K562 (cell line): Measurements from ENCODE around the gene C7orf57. TPM values are rescaled to one million over a fixed set of nuclear protein-coding genes. Genes with fewer than 3 reads are reported as not detected.

Experiments used
- ATAC-seq: fragments of 200-7000 bp; cut with Tn5 transposase; 3 replicates; pipeline ENCODE4 v1.9.1; 2020; ENCODE audit warnings: moderate library complexity
- BruUV-seq: library from RNA; stranded (reverse); fragments of 400-500 nt; replicated peaks from 2 replicates; lab custom pipeline; 2021; lab: Mats Ljungman, UMichigan
- CTCF ChIA-PET: fragments of 300-600 bp; formaldehyde crosslinking; extraction: SDS; loops from one replicate; lab custom pipeline; 2021; ENCODE audit warnings: low intra/inter-chr PET ratio; lab: Yijun Ruan, JAX
- POLR2A ChIA-PET: fragments of 300-600, 350-650 bp; sonication (Branson Sonifier 250); formaldehyde crosslinking; extraction: SDS; loops from one replicate; lab custom pipeline; 2021; ENCODE audit warnings: antibody characterized with exemption, inconsistent platforms; lab: Yijun Ruan, JAX
- DNase-seq, 4 experiments: peaks; one replicate each; pipeline versions ENCODE4 v3.0.0 to v3.0.0-alpha.2; 2011 to 2018; ENCODE audit warnings: low spot score in 3 of 4, mixed read lengths in 3 of 4; ENCODE audit errors: extremely low read depth in 1 of 4
- FAIRE-seq: peaks from 2 replicates; lab custom pipeline; 2011; peaks lifted over from hg19 to GRCh38; lab: Jason Lieb, UNC
- H2AFZ ChIP-seq: 2 replicates; pipeline ENCODE4 v1.6.0; 2011; ENCODE audit warnings: low read depth, low read length, control low read depth, inconsistent platforms
- H3K27ac ChIP-seq: fragments of 200-600 bp; 3 replicates; pipeline ENCODE4 v1.8.0; 2011; ENCODE audit warnings: low read depth, mild to moderate bottlenecking, control low read depth, inconsistent platforms, low read length, moderate library complexity, mixed read lengths; ENCODE audit errors: extremely low read depth
- H3K27me3 ChIP-seq, 2 experiments: fragments of 300-600 bp in 1 of 2; 2 replicates in 1 of 2; 3 replicates in 1 of 2; pipeline versions ENCODE4 v1.6.0 to v1.8.0; 2011; ENCODE audit warnings: inconsistent platforms in 2 of 2, low read length in 2 of 2, mild to moderate bottlenecking in 1 of 2, mixed read lengths in 1 of 2, moderate library complexity in 1 of 2; ENCODE audit not compliant: control insufficient read depth in 2 of 2, insufficient read depth in 2 of 2
- H3K36me3 ChIP-seq: fragments of 300-600 bp; 3 replicates; pipeline ENCODE4 v1.8.0; 2011; ENCODE audit warnings: mild to moderate bottlenecking, low read length, inconsistent platforms; ENCODE audit not compliant: control insufficient read depth, insufficient read depth
- H3K4me1 ChIP-seq, 2 experiments: fragments of 200-600 bp in 1 of 2; replicated peaks in 1 of 2; 2 replicates in 1 of 2; 3 replicates in 1 of 2; pipeline versions ENCODE4 v1.5.1 to v1.8.0; 2011; ENCODE audit warnings: inconsistent platforms in 2 of 2, low read length in 2 of 2, mild to moderate bottlenecking in 1 of 2, mixed read lengths in 1 of 2, moderate library complexity in 1 of 2; ENCODE audit not compliant: control insufficient read depth in 2 of 2, insufficient read depth in 2 of 2
- H3K4me2 ChIP-seq: 2 replicates; pipeline ENCODE4 v1.6.1; 2011; ENCODE audit warnings: low read length, control low read depth, inconsistent platforms, mixed read lengths; ENCODE audit not compliant: insufficient read depth
- H3K4me3 ChIP-seq: fragments of 200-600 bp; sonication (generic), shearing (Covaris generic); 2 replicates; pipeline ENCODE4 v1.5.1; 2016; ENCODE audit warnings: control low read depth, inconsistent platforms
- H3K79me2 ChIP-seq: fragments of 200-600 bp; 3 replicates; pipeline ENCODE4 v1.8.0; 2011; ENCODE audit warnings: low read length, inconsistent platforms; ENCODE audit not compliant: control insufficient read depth, insufficient read depth
- H3K9ac ChIP-seq, 2 experiments: 2 replicates each; pipeline versions ENCODE4 v1.6.0 to v1.6.1; 2011; ENCODE audit warnings: low read depth in 2 of 2, low read length in 2 of 2, control low read depth in 1 of 2, inconsistent platforms in 1 of 2, mild to moderate bottlenecking in 1 of 2, mixed read lengths in 1 of 2; ENCODE audit not compliant: insufficient read depth in 1 of 2
- H3K9me1 ChIP-seq: one replicate; pipeline ENCODE4 v1.6.0; 2011; ENCODE audit warnings: inconsistent platforms, mild to moderate bottlenecking, low read length, moderate library complexity; ENCODE audit not compliant: control insufficient read depth, insufficient read depth
- H3K9me3 ChIP-seq: replicated peaks from 2 replicates; pipeline ENCODE4 v1.5.1; 2011; ENCODE audit warnings: low read depth, low read length, inconsistent platforms; ENCODE audit not compliant: control insufficient read depth, insufficient read depth
- H4K20me1 ChIP-seq: replicated peaks from 2 replicates; pipeline ENCODE4 v1.6.1; 2011; ENCODE audit warnings: low read length, inconsistent platforms, mixed read lengths; ENCODE audit not compliant: control insufficient read depth, insufficient read depth
- CTCFL ChIP-seq: IDR thresholded peaks from 2 replicates; pipeline ENCODE4 v1.6.1; 2011; ENCODE audit warnings: borderline replicate concordance, low read depth, mild to moderate bottlenecking, moderate library complexity, low read length; ENCODE audit not compliant: insufficient read depth, poor library complexity, severe bottlenecking
- FOXA3 ChIP-seq, 2 experiments: fragments of 450-650 bp in 1 of 2; sonication (generic) in 1 of 2; formaldehyde crosslinking; IDR thresholded peaks in 1 of 2; conservative IDR thresholded peaks in 1 of 2; 2 replicates each; pipeline versions ENCODE4 v1.4.0 to v1.8.0; 2020 to 2022; ENCODE audit warnings: mild to moderate bottlenecking in 2 of 2, missing genetic modification reagents in 1 of 2
- LCOR ChIP-seq: sonication (generic); formaldehyde crosslinking; IDR thresholded peaks from 2 replicates; pipeline ENCODE4 v1.8.0; 2022; ENCODE audit warnings: mild to moderate bottlenecking, missing genetic modification reagents
- MCM3 ChIP-seq: fragments of 450-650 bp; IDR thresholded peaks from 2 replicates; pipeline ENCODE4 v1.6.1; 2016
- MTF1 ChIP-seq: fragments of 250-450 bp; sonication (Bioruptor Pico); IDR thresholded peaks from 2 replicates; pipeline ENCODE4 v1.9.0; 2021; ENCODE audit warnings: moderate library complexity, mild to moderate bottlenecking, inconsistent platforms, borderline replicate concordance
- SNIP1 ChIP-seq: fragments of 450-650 bp; IDR thresholded peaks from 2 replicates; pipeline ENCODE4 v1.7.1; 2017; ENCODE audit warnings: low read depth, mild to moderate bottlenecking
- TAF9B ChIP-seq: fragments of 450-650 bp; IDR thresholded peaks from 2 replicates; pipeline ENCODE4 v1.6.1; 2018; ENCODE audit warnings: mild to moderate bottlenecking; ENCODE audit not compliant: partially characterized antibody
- ZBED1 ChIP-seq: IDR thresholded peaks from 2 replicates; pipeline ENCODE4 v1.6.1; 2014
- ZBTB5 ChIP-seq: fragments of 450-650 bp; IDR thresholded peaks from 2 replicates; pipeline ENCODE4 v1.6.1; 2017; ENCODE audit warnings: antibody characterized with exemption
- whole genome bisulfite sequencing: fragments of 100-300 bp; shearing (Covaris generic); methylation state at CpG from one replicate; pipeline ENCODE4 v1.1.6; 2016; ENCODE audit warnings: low coverage, mixed read lengths; ENCODE audit not compliant: insufficient coverage; ENCODE audit errors: missing lambda C conversion rate; 5-methylcytosine and 5-hydroxymethylcytosine counted together
- in situ Hi-C: fragments of 300-500 bp; cut with MboI; formaldehyde crosslinking; loops from 4 replicates; pipeline ENCODE4 v1.15.0; 2018; ENCODE audit warnings: inconsistent platforms, mixed read lengths
- intact Hi-C: fragments of 100-400 bp; cut with micrococcal nuclease; formaldehyde crosslinking; loops from 2 replicates; pipeline ENCODE4 v1.14.2; 2022
- polyA plus RNA-seq, 8 experiments: library from polyadenylated mRNA; depleted of rRNA in 4 of 8; stranded (reverse) in 5 of 8; unstranded in 3 of 8; fragments of >200 nt; fragmentation: Nextera tagmentation in 2 of 8; fragmentation: Illumina TruSeq in 1 of 8; extraction: Ambion mirVana in 2 of 8; extraction: Trizol in 1 of 8; gene quantifications; 2 replicates each; pipeline versions ENCODE4 v1.2.1 to v1.2.3, GENCODE V29; 2011 to 2014; ENCODE audit warnings: inconsistent platforms in 1 of 8, missing spikeins in 1 of 8
- total RNA-seq, 7 experiments: library from RNA; depleted of rRNA in 6 of 7; stranded (reverse); fragments of >200 nt in 6 of 7; fragmentation: Illumina TruSeq in 2 of 7; extraction: Trizol in 2 of 7; gene quantifications; 2 replicates each; pipeline versions ENCODE4 v1.2.1 to v1.2.3, GENCODE V29; 2011 to 2021; ENCODE audit warnings: low replicate concordance in 1 of 7

C7orf57 gene
- total and polyA plus RNA-seq, 9 of the 15 experiments (the other 6 are each of a cell fraction or from before 2014, with no cell fraction given): not detected

- no peaks in the 10 kb centered on the region for H3K36me3 ChIP-seq
- H3K27me3 ChIP-seq: peaks cover 0 to 32% of the 10 kb centered on the region in 2 experiments; a peak in 2 of 5 replicates
- H4K20me1 ChIP-seq: peaks cover 5% of the 10 kb centered on the region
- no peak for DNase-seq
- H3K9me3 ChIP-seq: no peaks in the 10 kb centered on the region
- H3K9ac ChIP-seq: no peak overlapping the region
- in situ Hi-C loops: loop anchor here (5.0 kb wide), 1 partner anchor 169 kb away; no protein-coding TSS in a partner anchor
- H3K4me2 ChIP-seq: no peak overlapping the region
- no peak for FAIRE-seq
- H3K79me2 ChIP-seq: no peaks in the 10 kb centered on the region
- ChIA-PET POLR2A (interaction anchor here (1.3 kb wide), 1 partner anchor 139 kb away, joined by 3 read pairs; no protein-coding TSS in a partner anchor), CTCF (interaction anchor here (0.8 to 5.2 kb wide), 2 partner anchors 120 to 165 kb away, joined by 6 to 39 read pairs; no protein-coding TSS in a partner anchor)
- peaks cover 0 to 4% of the 10 kb centered on the region in 2 experiments; a peak in 1 of 5 replicates for H3K4me1 ChIP-seq
- 4% methylated on average over 4 of the region's 4 CpGs for WGBS
- no TSS peak for BruUV-seq
- TF ChIP-seq ZBTB5: no peak
- no peak for TF ChIP-seq ZBED1
- no peak for TF ChIP-seq MCM3
- no peak for TF ChIP-seq SNIP1
- no peak for TF ChIP-seq TAF9B
- TF ChIP-seq CTCFL: no peak
- TF ChIP-seq FOXA3 (CRISPR knock-in tag; conservative IDR thresholded peaks at IDR 0.05 in 1 of 2, IDR thresholded peaks at IDR 0.05 in 1 of 2): no peak
- TF ChIP-seq LCOR (CRISPR knock-in tag): no peak
- no peak for TF ChIP-seq MTF1
- no peak for ATAC-seq
- no peak overlapping the region for H3K27ac ChIP-seq
- H2AFZ ChIP-seq: no peak overlapping the region
- intact Hi-C loops: loop anchor here (1.0 to 10.0 kb wide), 3 partner anchors 120 to 846 kb away; no protein-coding TSS in a partner anchor
- H3K4me3 ChIP-seq: no peak overlapping the region
- H3K9me1 ChIP-seq: no peaks in the 10 kb centered on the region
Measured at GRCh38 chr7:48110868-48111267, 75.5 kb downstream of the C7orf57 start.

Other genes with a start within 250 kb of the C7orf57 start
- gene PKD1L1, start 87.1 kb upstream of the C7orf57 start, total RNA-seq (2014; rRNA removed): not detected in 2 replicates
- not detected in 2 replicates for gene PKD1L1, start 87.1 kb upstream of the C7orf57 start, total RNA-seq (2014; rRNA removed; fragmentation: Illumina TruSeq; extraction: Trizol)
- not detected in 2 replicates for gene PKD1L1, start 87.1 kb upstream of the C7orf57 start, total RNA-seq (2015; rRNA removed; fragmentation: Illumina TruSeq; extraction: Trizol)
- 0.02 TPM in 1 of 2 replicates, not detected in the other for gene PKD1L1, start 87.1 kb upstream of the C7orf57 start, total RNA-seq (2021)
- gene PKD1L1, start 87.1 kb upstream of the C7orf57 start, polyA plus RNA-seq (2011; rRNA removed): 0.01 TPM in 1 of 2 replicates, not detected in the other
- gene PKD1L1, start 87.1 kb upstream of the C7orf57 start, polyA plus RNA-seq (2014; fragmentation: Illumina TruSeq; extraction: Trizol): 0.01 TPM in 1 of 2 replicates, not detected in the other
- not detected for gene PKD1L1, start 87.1 kb upstream of the C7orf57 start, polyA plus RNA-seq (2014; fragmentation: Nextera tagmentation; extraction: Ambion mirVana)
- gene PKD1L1, start 87.1 kb upstream of the C7orf57 start, polyA plus RNA-seq (2014; rRNA removed): 0.04 TPM in 1 of 2 replicates, not detected in the other
- gene HUS1, start 55.9 kb upstream of the C7orf57 start, total RNA-seq (2014; rRNA removed): 9.8 and 11.5 TPM in 2 replicates
- gene HUS1, start 55.9 kb upstream of the C7orf57 start, total RNA-seq (2014; rRNA removed; fragmentation: Illumina TruSeq; extraction: Trizol): 14.5 and 15.8 TPM in 2 replicates
- gene HUS1, start 55.9 kb upstream of the C7orf57 start, total RNA-seq (2015; rRNA removed; fragmentation: Illumina TruSeq; extraction: Trizol): 16.0 and 17.1 TPM in 2 replicates
- gene HUS1, start 55.9 kb upstream of the C7orf57 start, total RNA-seq (2021): 15.3 and 19.8 TPM in 2 replicates
- gene HUS1, start 55.9 kb upstream of the C7orf57 start, polyA plus RNA-seq (2011; rRNA removed): 14.3 and 17.1 TPM in 2 replicates
- gene HUS1, start 55.9 kb upstream of the C7orf57 start, polyA plus RNA-seq (2014; fragmentation: Illumina TruSeq; extraction: Trizol): 16.5 and 20.8 TPM in 2 replicates
- gene HUS1, start 55.9 kb upstream of the C7orf57 start, polyA plus RNA-seq (2014; fragmentation: Nextera tagmentation; extraction: Ambion mirVana): 10 to 100 TPM; 25.2 to 27.0 TPM
- gene HUS1, start 55.9 kb upstream of the C7orf57 start, polyA plus RNA-seq (2014; rRNA removed): 14.7 and 15.9 TPM in 2 replicates
- not detected in 2 replicates for gene SUN3, start 6.4 kb upstream of the C7orf57 start, total RNA-seq (2014; rRNA removed)
- gene SUN3, start 6.4 kb upstream of the C7orf57 start, total RNA-seq (2014; rRNA removed; fragmentation: Illumina TruSeq; extraction: Trizol): not detected in 2 replicates
- gene SUN3, start 6.4 kb upstream of the C7orf57 start, total RNA-seq (2015; rRNA removed; fragmentation: Illumina TruSeq; extraction: Trizol): 0.19 TPM in 1 of 2 replicates, not detected in the other
- gene SUN3, start 6.4 kb upstream of the C7orf57 start, total RNA-seq (2021): not detected in 2 replicates
- gene SUN3, start 6.4 kb upstream of the C7orf57 start, polyA plus RNA-seq (2011; rRNA removed): not detected in 2 replicates
- not detected in 2 replicates for gene SUN3, start 6.4 kb upstream of the C7orf57 start, polyA plus RNA-seq (2014; fragmentation: Illumina TruSeq; extraction: Trizol)
- under 1 TPM; 0.04 to 0.06 TPM for gene SUN3, start 6.4 kb upstream of the C7orf57 start, polyA plus RNA-seq (2014; fragmentation: Nextera tagmentation; extraction: Ambion mirVana)
- 0.24 TPM in 1 of 2 replicates, not detected in the other for gene SUN3, start 6.4 kb upstream of the C7orf57 start, polyA plus RNA-seq (2014; rRNA removed)
- 0.59 and 1.1 TPM in 2 replicates for gene UPP1, start 53.7 kb downstream of the C7orf57 start, total RNA-seq (2014; rRNA removed)
- gene UPP1, start 53.7 kb downstream of the C7orf57 start, total RNA-seq (2014; rRNA removed; fragmentation: Illumina TruSeq; extraction: Trizol): 0.35 and 0.73 TPM in 2 replicates
- 1.0 and 1.2 TPM in 2 replicates for gene UPP1, start 53.7 kb downstream of the C7orf57 start, total RNA-seq (2015; rRNA removed; fragmentation: Illumina TruSeq; extraction: Trizol)
- gene UPP1, start 53.7 kb downstream of the C7orf57 start, total RNA-seq (2021): 1.8 and 2.3 TPM in 2 replicates
- gene UPP1, start 53.7 kb downstream of the C7orf57 start, polyA plus RNA-seq (2011; rRNA removed): 0.61 and 0.65 TPM in 2 replicates
- 0.46 and 1.1 TPM in 2 replicates for gene UPP1, start 53.7 kb downstream of the C7orf57 start, polyA plus RNA-seq (2014; fragmentation: Illumina TruSeq; extraction: Trizol)
- gene UPP1, start 53.7 kb downstream of the C7orf57 start, polyA plus RNA-seq (2014; fragmentation: Nextera tagmentation; extraction: Ambion mirVana): under 1 TPM; 0.38 to 0.55 TPM
- 1.7 and 2.4 TPM in 2 replicates for gene UPP1, start 53.7 kb downstream of the C7orf57 start, polyA plus RNA-seq (2014; rRNA removed)
- 0.14 and 0.24 TPM in 2 replicates for gene ABCA13, start 135.9 kb downstream of the C7orf57 start, total RNA-seq (2014; rRNA removed)
- 0.26 and 0.58 TPM in 2 replicates for gene ABCA13, start 135.9 kb downstream of the C7orf57 start, total RNA-seq (2014; rRNA removed; fragmentation: Illumina TruSeq; extraction: Trizol)
- 0.19 and 0.29 TPM in 2 replicates for gene ABCA13, start 135.9 kb downstream of the C7orf57 start, total RNA-seq (2015; rRNA removed; fragmentation: Illumina TruSeq; extraction: Trizol)
- 0.64 and 0.69 TPM in 2 replicates for gene ABCA13, start 135.9 kb downstream of the C7orf57 start, total RNA-seq (2021)
- 0.69 and 1.5 TPM in 2 replicates for gene ABCA13, start 135.9 kb downstream of the C7orf57 start, polyA plus RNA-seq (2011; rRNA removed)
- gene ABCA13, start 135.9 kb downstream of the C7orf57 start, polyA plus RNA-seq (2014; fragmentation: Illumina TruSeq; extraction: Trizol): 0.28 and 0.42 TPM in 2 replicates
- gene ABCA13, start 135.9 kb downstream of the C7orf57 start, polyA plus RNA-seq (2014; fragmentation: Nextera tagmentation; extraction: Ambion mirVana): under 1 TPM; 0.31 to 0.38 TPM
- 0.24 and 0.36 TPM in 2 replicates for gene ABCA13, start 135.9 kb downstream of the C7orf57 start, polyA plus RNA-seq (2014; rRNA removed)